HUES48 (cell line): ENCODE data around the gene SLC4A8.

ENCODE experiments used
- H3K27ac ChIP-seq: one replicate; pipeline ENCODE4 v1.7.0; 2013; ENCODE audit warnings: low read depth, low read length, inconsistent platforms
- H3K27me3 ChIP-seq: 2 replicates; pipeline ENCODE4 v1.6.1; 2013; ENCODE audit warnings: mild to moderate bottlenecking, low read length; ENCODE audit not compliant: control insufficient read depth, insufficient read depth
- H3K36me3 ChIP-seq: 2 replicates; pipeline ENCODE4 v1.6.1; 2013; ENCODE audit warnings: low read length; ENCODE audit not compliant: control insufficient read depth, insufficient read depth
- H3K4me1 ChIP-seq: 2 replicates; pipeline ENCODE4 v1.6.1; 2013; ENCODE audit warnings: mild to moderate bottlenecking, low read length; ENCODE audit not compliant: control insufficient read depth, insufficient read depth
- H3K4me3 ChIP-seq: 2 replicates; pipeline ENCODE4 v1.5.1; 2013; ENCODE audit warnings: mild to moderate bottlenecking, low read depth, low read length
- H3K9ac ChIP-seq: 2 replicates; pipeline ENCODE4 v1.6.1; 2013; ENCODE audit warnings: mild to moderate bottlenecking, low read depth, low read length, moderate library complexity
- H3K9me3 ChIP-seq: 2 replicates; pipeline ENCODE4 v1.6.1; 2013; ENCODE audit warnings: low read length; ENCODE audit not compliant: control insufficient read depth, insufficient read depth

SLC4A8 gene

DNA sequence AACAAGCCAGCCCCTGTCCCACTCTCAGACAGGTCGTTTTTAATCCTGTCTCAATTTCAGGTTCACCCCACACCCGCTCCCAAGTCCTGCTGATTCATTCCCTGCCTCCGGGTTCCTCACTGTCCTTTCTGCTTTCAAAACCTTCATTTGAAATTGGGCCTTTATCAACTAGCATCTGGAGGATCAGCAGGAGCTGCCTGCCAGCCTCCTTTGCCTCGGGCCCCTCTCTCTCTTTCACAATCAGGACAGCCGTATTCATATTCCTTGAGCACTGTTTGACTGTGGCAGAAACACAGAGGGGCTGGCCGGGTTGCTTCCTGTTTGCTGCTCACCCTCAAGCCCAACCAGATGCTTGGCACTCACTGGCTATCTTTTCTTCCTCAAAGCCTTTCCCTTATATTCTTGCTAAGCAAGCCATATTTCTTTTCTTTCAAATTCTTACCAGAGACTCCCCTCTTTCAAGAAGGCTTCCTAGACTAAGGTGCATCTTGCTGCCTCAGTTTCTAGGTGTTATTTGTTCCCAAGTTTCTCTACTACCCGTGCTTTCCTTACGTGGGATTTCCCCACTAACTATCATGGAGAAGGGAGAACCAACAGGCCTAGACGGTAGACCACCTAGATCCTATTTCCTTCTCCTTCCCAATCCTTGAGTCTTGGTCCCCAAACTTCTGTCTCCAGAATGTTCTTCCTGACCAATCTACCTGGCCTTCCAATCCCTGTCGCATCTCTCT, 36.4 kb upstream of the SLC4A8 start:
- Histone ChIP-seq H3K27me3 (no peaks in the 10 kb centered on the region), H3K36me3 (peaks cover under 1% of the 10 kb centered on the region; the same call in 1 of the 2 replicates), H3K27ac (peak overlapping the region; percentile 42), H3K4me1 (peaks cover 32% of the 10 kb centered on the region), H3K4me3 (no peak overlapping the region), H3K9ac (no peak overlapping the region), H3K9me3 (no peaks in the 10 kb centered on the region)

DNA sequence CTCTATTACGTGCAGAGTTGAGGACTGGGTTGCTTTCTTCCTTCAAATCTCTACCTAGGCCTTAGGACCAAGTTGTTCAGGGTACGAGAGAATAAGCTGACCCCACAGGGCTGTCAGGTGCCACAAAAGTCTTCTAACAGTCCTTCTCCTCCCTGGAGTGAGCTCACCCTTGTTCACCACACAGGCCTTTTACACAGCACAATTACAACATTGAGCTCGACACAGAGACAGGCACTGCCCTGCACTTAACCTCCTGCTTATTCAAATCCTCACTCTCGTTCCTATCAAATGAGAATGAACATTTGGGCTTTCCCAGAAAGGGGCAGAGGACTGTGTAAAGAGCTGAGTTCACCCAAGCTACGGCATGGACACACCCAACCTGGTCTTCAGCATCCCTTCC, 35.8 kb upstream of the SLC4A8 start:
- Histone ChIP-seq H3K36me3 (peaks cover 7% of the 10 kb centered on the region), H3K9ac (no peak overlapping the region), H3K27me3 (no peaks in the 10 kb centered on the region), H3K27ac (no peak overlapping the region), H3K9me3 (no peaks in the 10 kb centered on the region), H3K4me3 (no peak overlapping the region), H3K4me1 (peaks cover 30% of the 10 kb centered on the region)

DNA sequence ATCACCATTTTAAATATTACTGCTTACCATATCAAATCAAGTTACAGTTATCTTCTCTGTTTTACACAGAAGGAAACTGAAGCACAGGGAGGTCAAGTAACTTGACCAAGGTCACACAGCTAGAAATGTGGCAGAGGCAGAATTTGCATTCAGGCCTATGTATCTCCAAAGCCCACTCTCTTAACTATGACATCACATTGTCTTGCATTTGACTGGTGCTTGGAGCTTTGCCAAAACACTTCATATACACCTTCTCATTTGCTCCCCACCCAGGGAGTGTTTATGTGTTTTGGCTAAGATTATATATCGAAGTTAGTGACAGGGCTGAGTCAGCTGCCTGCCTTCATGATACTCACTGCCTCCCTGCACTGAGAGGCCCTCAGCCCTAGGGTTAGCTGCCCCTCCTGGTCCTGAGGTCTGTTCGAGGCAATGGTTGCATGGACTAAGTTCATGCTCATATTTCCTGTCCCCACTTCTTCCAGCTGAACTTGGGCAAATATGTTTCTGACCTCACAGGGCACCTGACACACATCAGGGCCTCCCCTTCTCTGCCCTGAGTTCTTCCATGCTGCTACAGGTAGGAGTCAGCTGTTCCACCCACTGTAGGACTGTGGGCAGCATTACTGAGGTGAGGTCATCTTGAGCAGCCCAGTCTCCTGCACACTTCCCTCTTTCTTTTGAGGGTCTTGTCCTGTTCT, 35.2 kb upstream of the SLC4A8 start:
- Histone ChIP-seq H3K9ac (no peak overlapping the region), H3K9me3 (no peaks in the 10 kb centered on the region), H3K4me1 (peaks cover 27% of the 10 kb centered on the region), H3K4me3 (no peak overlapping the region), H3K27me3 (no peaks in the 10 kb centered on the region), H3K27ac (no peak overlapping the region), H3K36me3 (peaks cover 13% of the 10 kb centered on the region)

DNA sequence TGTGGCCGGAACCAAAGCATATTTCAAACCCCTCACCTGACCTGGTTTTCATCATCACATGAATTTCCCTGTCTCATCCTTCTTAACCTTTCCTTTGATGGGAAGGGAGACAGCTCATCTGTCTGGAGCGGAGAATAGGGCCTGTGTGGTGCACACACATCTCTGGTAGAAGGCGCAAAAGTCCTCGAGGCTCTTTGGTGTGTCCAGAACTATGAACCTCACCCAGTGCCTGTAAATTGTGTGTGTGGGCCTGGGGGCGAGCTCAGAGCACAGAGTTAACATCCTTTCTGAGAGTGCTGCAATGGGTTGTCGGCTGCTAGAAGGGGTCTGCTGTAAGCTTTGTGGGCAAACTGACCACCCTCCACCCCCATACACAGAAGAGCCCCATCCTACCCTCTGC, 34.2 kb upstream of the SLC4A8 start:
- no peaks in the 10 kb centered on the region for H3K9me3 ChIP-seq
- peak overlapping the region; percentile 75; the same call in 1 of the 2 replicates for H3K9ac ChIP-seq
- peaks cover 15% of the 10 kb centered on the region for H3K36me3 ChIP-seq
- peaks cover 27% of the 10 kb centered on the region for H3K4me1 ChIP-seq
- peak overlapping the region; percentile 80 for H3K4me3 ChIP-seq
- H3K27ac ChIP-seq = peak overlapping the region; percentile 44
- no peaks in the 10 kb centered on the region for H3K27me3 ChIP-seq

DNA sequence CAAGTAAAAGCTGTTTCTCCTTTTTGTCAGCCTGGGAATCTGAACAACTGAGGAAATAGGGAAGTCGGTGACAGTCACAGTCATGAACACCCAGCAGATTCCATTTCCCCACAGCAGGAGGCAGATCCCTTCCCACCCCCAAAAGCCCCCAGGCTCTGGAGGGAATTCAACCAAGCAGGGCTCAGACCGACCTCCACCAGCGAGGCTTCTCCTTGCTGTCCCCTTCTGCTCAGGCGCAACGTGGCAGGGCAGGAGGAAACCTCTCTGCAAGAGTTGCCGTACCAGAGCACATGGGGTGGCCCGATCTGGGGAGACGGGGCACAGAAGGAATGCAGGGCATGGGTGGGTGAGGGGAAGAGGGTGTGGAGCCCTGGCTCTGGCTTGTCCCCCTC, 33.7 kb upstream of the SLC4A8 start:
- Histone ChIP-seq H3K27me3 (no peaks in the 10 kb centered on the region), H3K4me1 (peaks cover 27% of the 10 kb centered on the region), H3K9me3 (no peaks in the 10 kb centered on the region), H3K9ac (peak overlapping the region; percentile 75), H3K4me3 (peak overlapping the region; percentile 80), H3K27ac (peak overlapping the region; percentile 44), H3K36me3 (peaks cover 15% of the 10 kb centered on the region)

DNA sequence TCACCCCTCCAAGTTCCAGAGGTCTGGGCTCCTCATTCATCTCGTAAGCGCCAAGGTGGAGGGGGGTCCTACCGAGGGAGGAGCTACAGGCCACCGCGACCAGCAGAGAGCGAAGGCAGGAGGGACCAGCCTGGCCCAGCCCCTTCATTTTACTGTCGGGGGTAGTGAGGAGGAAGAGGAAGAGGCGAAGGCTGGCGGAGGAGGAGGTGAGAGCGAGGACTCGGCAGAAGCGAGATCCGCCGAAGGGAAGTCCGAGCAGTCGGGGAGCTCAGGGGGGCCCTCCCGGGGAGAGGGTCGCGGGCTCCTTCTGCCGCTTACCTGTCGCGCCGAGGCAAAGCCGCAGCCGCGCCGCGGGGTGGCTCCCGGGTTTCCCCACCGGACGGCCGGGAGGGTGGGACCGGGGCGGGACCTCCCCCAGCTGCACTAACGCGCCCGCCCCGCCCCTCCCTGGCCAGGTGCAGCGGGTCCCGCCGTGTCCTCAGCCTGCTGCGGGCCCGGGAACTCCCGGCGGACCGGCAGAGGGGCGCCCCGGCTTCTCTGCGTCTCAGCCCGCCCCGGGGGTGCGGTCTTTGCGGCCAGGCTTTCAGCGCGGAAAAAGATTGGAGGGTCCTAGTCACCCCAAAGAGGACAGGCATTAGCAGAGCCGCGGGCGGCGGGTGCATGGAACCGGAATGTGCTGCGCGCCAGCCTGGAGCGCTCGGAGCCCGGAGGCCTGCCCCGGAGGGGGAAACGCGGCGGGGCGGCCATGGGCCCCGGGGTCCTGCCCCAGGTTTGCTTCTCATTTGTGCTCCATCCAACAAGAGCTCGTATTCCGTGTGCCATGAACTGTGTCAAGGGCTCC, 33.1 kb upstream of the SLC4A8 start, which contains the start of gene GALNT6:
Gene GALNT6 (minus strand): TSS at position 124 of the 841 bp plus-strand sequence. CDS start 11,625 bp downstream, outside the sequence.
- no peaks in the 10 kb centered on the region for H3K9me3 ChIP-seq
- H3K36me3 ChIP-seq = peaks cover 15% of the 10 kb centered on the region
- peak within 1 kb of the TSS; percentile 80 for H3K4me3 ChIP-seq
- peak within 1 kb of the TSS; percentile 75 for H3K9ac ChIP-seq
- H3K27me3 ChIP-seq = no peaks in the 10 kb centered on the region
- H3K27ac ChIP-seq = peak within 1 kb of the TSS; percentile 44
- peaks cover 27% of the 10 kb centered on the region for H3K4me1 ChIP-seq

DNA sequence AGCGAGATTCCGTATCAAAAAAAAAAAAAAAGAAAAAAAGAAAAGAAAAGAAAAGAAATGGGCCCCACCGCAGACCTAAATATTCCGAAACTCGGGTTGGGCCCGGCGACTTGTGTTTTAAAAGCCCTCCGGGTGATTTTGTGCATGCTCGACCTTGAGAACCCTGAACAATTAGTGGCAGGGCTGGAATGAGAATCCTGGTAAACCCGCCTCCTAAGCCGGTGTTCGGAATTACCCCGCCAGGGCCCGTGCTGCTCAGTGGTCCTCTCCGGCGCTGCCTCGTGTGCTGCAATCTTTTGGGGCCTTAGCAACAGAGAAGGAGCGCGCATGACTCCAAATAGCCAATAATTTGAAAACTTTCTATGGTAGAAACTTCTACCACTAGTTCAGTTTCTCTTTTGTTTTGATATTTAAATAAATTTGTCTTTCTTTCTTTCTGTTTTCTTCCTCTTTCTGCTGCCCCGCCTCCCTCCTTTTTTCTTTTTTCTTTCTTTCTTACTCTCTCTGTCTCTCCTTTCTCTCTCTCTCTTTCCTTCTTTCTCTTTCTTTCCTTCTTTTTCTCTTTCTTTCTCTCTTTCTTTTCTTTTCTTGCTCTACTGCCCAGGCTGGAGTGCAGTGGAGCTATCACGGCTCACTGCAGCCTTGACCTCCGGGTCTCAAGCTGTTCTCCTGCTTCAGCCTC, 31.9 kb upstream of the SLC4A8 start:
- no peaks in the 10 kb centered on the region for H3K9me3 ChIP-seq
- peaks cover 15% of the 10 kb centered on the region for H3K36me3 ChIP-seq
- H3K27me3 ChIP-seq = no peaks in the 10 kb centered on the region
- peaks cover 24% of the 10 kb centered on the region for H3K4me1 ChIP-seq
- H3K4me3 ChIP-seq = peak overlapping the region; percentile 80
- H3K27ac ChIP-seq = no peak overlapping the region
- H3K9ac ChIP-seq = peak overlapping the region; percentile 53; the same call in 1 of the 2 replicates

DNA sequence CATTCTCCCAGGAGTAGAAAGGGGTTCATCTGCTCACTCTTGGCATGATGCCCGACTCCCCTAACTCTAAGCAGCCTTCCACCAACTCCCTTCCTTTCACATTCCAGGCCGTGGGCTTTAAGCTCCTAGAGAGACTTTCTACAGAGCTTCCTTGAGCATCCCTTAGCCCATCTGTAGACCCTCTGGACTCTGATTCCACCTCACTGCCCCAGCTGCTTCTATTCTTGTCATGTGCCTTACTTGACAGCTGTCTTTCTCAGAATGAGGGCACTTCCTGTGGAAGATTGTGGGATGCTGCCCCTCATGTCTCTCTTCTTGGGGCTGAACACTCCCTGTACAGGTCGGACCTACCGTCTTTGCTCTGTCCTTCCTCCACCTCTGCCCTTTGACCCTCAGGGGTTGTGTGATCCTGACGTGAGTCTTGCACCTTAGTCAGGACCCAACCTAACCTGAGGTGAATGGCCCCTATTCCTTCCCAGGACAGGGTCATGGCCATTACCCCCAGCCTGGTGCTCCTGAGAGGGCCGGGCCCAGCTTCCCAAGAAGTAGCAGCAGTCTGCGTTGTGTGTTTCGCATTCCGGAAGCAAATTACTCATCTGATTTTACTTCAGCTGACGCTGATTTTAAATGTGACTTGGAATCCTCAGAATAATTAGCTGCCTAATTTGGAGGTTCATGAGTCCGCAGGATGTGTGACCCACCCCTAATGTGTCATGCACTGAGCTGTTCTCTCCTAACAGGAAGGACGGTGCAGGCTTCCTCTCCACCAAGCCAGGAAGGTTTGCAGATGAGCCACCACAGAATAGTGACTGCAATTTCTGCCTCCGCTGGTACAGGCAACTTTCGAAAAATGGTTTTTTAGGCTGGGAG, 30.7 kb upstream of the SLC4A8 start:
- no peak overlapping the region for H3K4me3 ChIP-seq
- H3K4me1 ChIP-seq = peaks cover 12% of the 10 kb centered on the region; the same call in 1 of the 2 replicates
- H3K9ac ChIP-seq = no peak overlapping the region
- H3K27ac ChIP-seq = no peak overlapping the region
- H3K27me3 ChIP-seq = no peaks in the 10 kb centered on the region
- no peaks in the 10 kb centered on the region for H3K9me3 ChIP-seq
- H3K36me3 ChIP-seq = peaks cover 15% of the 10 kb centered on the region

DNA sequence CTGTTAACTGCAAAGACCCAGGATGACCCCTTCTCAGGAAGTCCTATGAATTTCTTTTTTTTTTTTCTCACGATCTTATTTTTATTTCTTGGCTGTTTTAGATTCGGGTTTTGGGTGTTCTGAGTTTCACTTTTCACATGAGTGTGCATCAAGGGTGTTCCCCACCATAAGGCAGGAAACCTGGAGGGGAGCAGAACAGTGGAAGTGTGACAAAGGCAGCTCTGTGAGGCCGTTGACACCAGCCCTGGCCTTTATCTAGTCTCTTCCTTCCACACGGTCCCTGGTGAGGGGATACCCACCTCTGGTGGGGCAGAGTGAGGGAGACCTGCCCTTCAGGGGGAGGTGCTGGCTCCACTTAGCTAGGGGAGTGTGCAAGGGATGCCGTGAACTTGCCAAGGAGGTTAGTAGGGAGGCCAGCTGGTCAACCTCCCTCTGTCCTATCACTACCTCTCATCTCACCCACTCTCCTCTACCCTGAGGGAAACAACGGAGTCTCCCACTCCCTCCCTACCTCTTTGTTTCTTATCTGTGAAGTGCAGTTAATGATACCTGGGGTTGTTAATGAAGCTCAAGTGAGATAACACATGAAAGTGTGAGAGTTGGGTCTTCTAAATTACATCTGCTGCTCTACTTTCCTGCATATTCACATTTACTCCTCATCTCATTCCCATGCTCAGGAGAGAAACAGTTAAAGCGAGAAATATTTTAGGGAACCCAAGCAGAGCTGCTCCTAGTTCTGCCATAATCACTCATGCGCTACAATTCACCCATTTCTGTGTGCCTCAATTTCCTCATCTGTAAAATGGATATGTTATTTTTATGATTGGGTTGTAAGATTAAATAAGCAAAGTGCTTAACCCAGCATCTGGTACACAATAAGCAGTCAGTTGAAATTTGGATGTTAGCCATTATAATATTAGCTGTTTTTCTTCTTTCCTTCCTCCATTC, 29.1 kb upstream of the SLC4A8 start:
- Histone ChIP-seq H3K27ac (no peak overlapping the region), H3K9me3 (no peaks in the 10 kb centered on the region), H3K4me3 (no peak overlapping the region), H3K36me3 (peaks cover 15% of the 10 kb centered on the region), H3K4me1 (peaks cover 6% of the 10 kb centered on the region; the same call in 1 of the 2 replicates), H3K27me3 (no peaks in the 10 kb centered on the region), H3K9ac (no peak overlapping the region)
